ENCODE data around the gene SLC13A3. TPM values are rescaled to one million over a fixed set of nuclear protein-coding genes. Genes with fewer than 3 reads are reported as not detected.

Gene SLC13A3
- polyA plus RNA-seq, 2 of the 4 experiments (the other 2 are of a cell fraction), result 0.19 TPM; not detected in 1

DNA sequence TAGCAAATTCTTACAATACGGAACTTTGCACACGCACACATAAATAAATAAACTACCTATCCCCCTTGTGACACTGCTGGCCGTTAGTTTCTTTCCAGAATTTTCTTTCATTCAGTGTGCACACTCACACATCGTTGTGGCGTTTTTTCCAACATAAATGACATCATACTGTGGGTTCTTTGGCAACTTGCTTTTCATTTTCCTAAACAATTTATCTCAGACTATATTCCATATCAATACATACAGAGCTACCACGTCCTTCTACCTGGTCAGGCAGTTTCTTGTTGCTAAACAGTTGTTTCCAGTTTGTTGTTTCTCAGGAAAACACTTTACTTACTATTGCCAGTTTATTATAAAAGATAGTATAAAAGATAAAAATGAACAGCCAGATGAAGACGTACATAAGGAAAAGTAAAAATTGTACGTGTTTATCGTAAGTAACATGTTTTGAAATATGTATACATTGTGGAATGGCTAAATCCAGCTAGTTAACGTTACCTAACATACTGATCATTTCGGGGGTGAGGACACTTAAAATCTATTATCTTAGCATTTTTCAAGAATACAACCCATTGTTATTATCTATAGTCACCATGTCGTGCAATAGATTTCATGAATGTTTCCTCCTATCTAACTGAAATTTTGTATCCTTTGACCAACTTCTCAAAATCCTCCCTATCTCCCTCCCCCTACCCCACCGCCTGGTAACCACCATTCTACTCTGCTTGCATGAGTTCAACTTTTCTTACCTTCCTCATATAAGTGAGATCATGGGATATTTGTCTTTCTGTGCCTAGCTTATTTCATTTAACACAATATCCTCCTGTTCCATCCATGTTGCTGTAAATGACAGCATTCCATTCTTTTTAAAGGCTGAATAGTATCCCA is 39.2 kb upstream of the SLC13A3 start:
- peak overlapping the region; percentile 81 for H3K27ac ChIP-seq
- POLR2A ChIA-PET, result interaction anchor here (0.6 to 1.4 kb wide), 2 partner anchors 56 to 716 kb away, joined by 4 to 6 read pairs; no protein-coding TSS in a partner anchor
- WGBS (ENCODE audit: missing lambda C conversion rate), result 59% methylated on average over 13 of the region's 13 CpGs
- no peak for FAIRE-seq
- CTCF ChIA-PET, result interaction anchor here (0.5 to 1.6 kb wide), 4 partner anchors 10 to 1256 kb away, joined by 3 to 6 read pairs (median 3); no protein-coding TSS in a partner anchor
- ATAC-seq, result no peak
- peak overlapping the region; percentile 46 for H3K4me3 ChIP-seq
- peak overlapping the region; percentile 87 for H3K4me2 ChIP-seq
- peaks cover 8% of the 10 kb centered on the region; the same call in 1 of the 3 replicates for H3K9me3 ChIP-seq
- no peak for DNase-seq (ENCODE audit: low read depth in 1 of 2, low spot score in 1 of 2)
- TF ChIP-seq, protein P1, sequence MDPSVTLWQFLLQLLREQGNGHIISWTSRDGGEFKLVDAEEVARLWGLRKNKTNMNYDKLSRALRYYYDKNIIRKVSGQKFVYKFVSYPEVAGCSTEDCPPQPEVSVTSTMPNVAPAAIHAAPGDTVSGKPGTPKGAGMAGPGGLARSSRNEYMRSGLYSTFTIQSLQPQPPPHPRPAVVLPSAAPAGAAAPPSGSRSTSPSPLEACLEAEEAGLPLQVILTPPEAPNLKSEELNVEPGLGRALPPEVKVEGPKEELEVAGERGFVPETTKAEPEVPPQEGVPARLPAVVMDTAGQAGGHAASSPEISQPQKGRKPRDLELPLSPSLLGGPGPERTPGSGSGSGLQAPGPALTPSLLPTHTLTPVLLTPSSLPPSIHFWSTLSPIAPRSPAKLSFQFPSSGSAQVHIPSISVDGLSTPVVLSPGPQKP (IDR thresholded peaks at IDR 0.05; ENCODE audit: low read depth, low read length), result no peak
- H3K4me1 ChIP-seq, result peaks cover 14% of the 10 kb centered on the region

DNA sequence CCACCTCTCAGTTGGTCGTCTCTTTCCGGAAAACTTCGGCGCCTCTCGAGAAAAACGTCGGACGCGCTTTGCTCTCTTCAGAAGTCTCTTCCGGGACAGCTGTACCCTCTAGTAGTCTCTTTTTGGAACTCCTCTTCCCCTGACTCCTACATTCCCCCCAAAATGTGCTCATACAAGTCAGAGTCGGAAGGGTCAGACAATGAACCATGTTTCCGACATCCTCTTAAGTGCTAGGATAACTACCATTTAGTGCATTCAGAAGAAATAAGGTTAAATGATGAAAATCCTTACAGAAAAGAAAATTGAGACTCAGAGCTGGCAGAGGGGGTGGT is 38.5 kb upstream of the SLC13A3 start:
- ChIA-PET POLR2A (interaction anchor here (0.6 to 1.4 kb wide), 2 partner anchors 57 to 717 kb away, joined by 4 to 6 read pairs; no protein-coding TSS in a partner anchor), CTCF (interaction anchor here (0.5 to 1.6 kb wide), 2 partner anchors 9 to 1256 kb away, joined by 3 to 6 read pairs; no protein-coding TSS in a partner anchor)
- Histone ChIP-seq H3K4me2 (peak overlapping the region; percentile 87), H3K27ac (peak overlapping the region; percentile 81), H3K9me3 (peaks cover 8% of the 10 kb centered on the region; the same call in 1 of the 3 replicates), H3K4me3 (peak overlapping the region; percentile 46), H3K4me1 (peaks cover 14% of the 10 kb centered on the region)
- peak in 1 of 2 experiments; percentile 4; a peak in 1 of 6 replicates for ATAC-seq
- no peak for FAIRE-seq
- DNase-seq (ENCODE audit: low read depth in 1 of 2, low spot score in 1 of 2), result peak in 1 of 2 experiments; percentile 28
- TF ChIP-seq HOXB13 (CRISPR knock-in tag; IDR thresholded peaks at IDR 0.05; ENCODE audit: low read depth), result no peak
- TF ChIP-seq POLR2A (IDR thresholded peaks at IDR 0.05; ENCODE audit: low read length), result peak; percentile 39
- TF ChIP-seq BHLHE40 (IDR thresholded peaks at IDR 0.05; ENCODE audit: low read depth, low read length), result no peak
- TF ChIP-seq, protein P2, sequence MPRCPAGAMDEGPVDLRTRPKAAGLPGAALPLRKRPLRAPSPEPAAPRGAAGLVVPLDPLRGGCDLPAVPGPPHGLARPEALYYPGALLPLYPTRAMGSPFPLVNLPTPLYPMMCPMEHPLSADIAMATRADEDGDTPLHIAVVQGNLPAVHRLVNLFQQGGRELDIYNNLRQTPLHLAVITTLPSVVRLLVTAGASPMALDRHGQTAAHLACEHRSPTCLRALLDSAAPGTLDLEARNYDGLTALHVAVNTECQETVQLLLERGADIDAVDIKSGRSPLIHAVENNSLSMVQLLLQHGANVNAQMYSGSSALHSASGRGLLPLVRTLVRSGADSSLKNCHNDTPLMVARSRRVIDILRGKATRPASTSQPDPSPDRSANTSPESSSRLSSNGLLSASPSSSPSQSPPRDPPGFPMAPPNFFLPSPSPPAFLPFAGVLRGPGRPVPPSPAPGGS (IDR thresholded peaks at IDR 0.05), result peak; percentile 11; the same call in 1 of the 3 replicates
- TF ChIP-seq CBX2 (IDR thresholded peaks at IDR 0.05; ENCODE audit: borderline replicate concordance, low read depth), result no peak
- TF ChIP-seq JUN (IDR thresholded peaks at IDR 0.05), result peak in 1 of 2 experiments; percentile 40; a peak in 2 of 5 replicates
- WGBS (ENCODE audit: missing lambda C conversion rate), result 1% methylated on average over 12 of the region's 12 CpGs

DNA sequence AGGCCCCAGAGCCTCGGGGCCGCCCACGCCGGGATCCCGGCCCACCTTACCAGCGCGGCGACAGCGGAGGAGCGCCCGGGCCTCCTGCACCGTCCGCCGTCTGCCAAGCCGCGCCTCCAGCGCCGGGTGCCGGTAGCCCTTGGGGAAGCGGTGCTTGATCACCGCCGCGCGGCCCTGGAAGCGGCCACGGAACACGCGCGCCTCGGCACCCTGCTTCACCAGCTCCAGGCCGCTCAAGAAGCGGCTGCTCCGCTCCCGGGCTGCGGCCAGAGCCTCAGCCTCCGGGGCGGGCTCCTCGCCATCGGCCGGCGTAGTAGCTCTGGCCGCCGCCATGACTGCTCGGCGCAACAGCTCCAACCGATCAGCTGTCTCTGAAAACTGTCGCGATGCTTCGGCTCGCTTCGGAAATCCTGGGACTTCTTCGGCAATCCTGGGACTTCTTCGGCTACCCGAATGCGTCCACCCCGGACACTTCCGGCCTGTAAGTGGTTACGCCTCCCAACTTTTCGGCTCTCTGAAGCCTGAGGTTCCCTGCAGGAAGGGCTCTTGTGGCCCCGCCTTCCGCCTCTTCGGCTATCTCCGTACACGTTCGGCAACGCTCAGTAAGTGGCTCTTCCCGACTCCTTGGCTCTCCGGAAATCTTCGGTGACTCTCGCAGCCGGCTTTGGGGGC is 38.0 kb upstream of the SLC13A3 start, which contains the start of gene TP53RK:
Gene TP53RK, minus strand, starts transcription at position 363 of the 672 bp plus-strand sequence. Its CDS starts 30 bp downstream, at position 333.
- ChIA-PET POLR2A (interaction anchor here (0.6 to 1.4 kb wide), 2 partner anchors 58 to 718 kb away, joined by 4 to 6 read pairs; no protein-coding TSS in a partner anchor), CTCF (interaction anchor here (0.5 to 2.3 kb wide), 5 partner anchors 10 to 1255 kb away, joined by 3 to 6 read pairs (median 3); no protein-coding TSS in a partner anchor)
- Histone ChIP-seq H3K4me2 (peak within 1 kb of the TSS; percentile 98), H3K9me3 (peaks cover 8% of the 10 kb centered on the region; the same call in 1 of the 3 replicates), H3K27ac (peak within 1 kb of the TSS; percentile 84 to 94), H3K4me1 (peaks cover 14% of the 10 kb centered on the region), H3K4me3 (peak within 1 kb of the TSS; percentile 55)
- WGBS (ENCODE audit: missing lambda C conversion rate), result 2% methylated on average over 36 of the region's 71 CpGs
- DNase-seq (ENCODE audit: low read depth in 1 of 2, low spot score in 1 of 2) (peak; percentile 98 to 100), FAIRE-seq (peak; percentile 63), ATAC-seq (peak; percentile 97 to 98)
- no peak; the same call in 1 of the 2 replicates for TF ChIP-seq MYC (IDR thresholded peaks at IDR 0.05; ENCODE audit: borderline replicate concordance, low read length)
- peak; percentile 74 for TF ChIP-seq KDM5A (IDR thresholded peaks at IDR 0.05)
- TF ChIP-seq, protein P3, sequence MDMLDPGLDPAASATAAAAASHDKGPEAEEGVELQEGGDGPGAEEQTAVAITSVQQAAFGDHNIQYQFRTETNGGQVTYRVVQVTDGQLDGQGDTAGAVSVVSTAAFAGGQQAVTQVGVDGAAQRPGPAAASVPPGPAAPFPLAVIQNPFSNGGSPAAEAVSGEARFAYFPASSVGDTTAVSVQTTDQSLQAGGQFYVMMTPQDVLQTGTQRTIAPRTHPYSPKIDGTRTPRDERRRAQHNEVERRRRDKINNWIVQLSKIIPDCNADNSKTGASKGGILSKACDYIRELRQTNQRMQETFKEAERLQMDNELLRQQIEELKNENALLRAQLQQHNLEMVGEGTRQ (IDR thresholded peaks at IDR 0.05), result no peak
- TF ChIP-seq HEYL (CRISPR knock-in tag; IDR thresholded peaks at IDR 0.05), result no peak
- no peak for TF ChIP-seq TFCP2L1 (CRISPR knock-in tag; IDR thresholded peaks at IDR 0.05)
- TF ChIP-seq, protein P4, sequence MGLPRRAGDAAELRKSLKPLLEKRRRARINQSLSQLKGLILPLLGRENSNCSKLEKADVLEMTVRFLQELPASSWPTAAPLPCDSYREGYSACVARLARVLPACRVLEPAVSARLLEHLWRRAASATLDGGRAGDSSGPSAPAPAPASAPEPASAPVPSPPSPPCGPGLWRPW (IDR thresholded peaks at IDR 0.05), result no peak
- no peak for TF ChIP-seq HDAC2 (IDR thresholded peaks at IDR 0.05)
- no peak for TF ChIP-seq MAZ (IDR thresholded peaks at IDR 0.05; ENCODE audit: borderline replicate concordance, low read depth, low read length)
- TF ChIP-seq PHF8 (IDR thresholded peaks at IDR 0.05; ENCODE audit: borderline replicate concordance, low read depth), result peak; percentile 99
- TF ChIP-seq JUNB (IDR thresholded peaks at IDR 0.05), result no peak
- no peak for TF ChIP-seq RCOR1 (IDR thresholded peaks at IDR 0.05; ENCODE audit: low read depth, low read length)
- no peak for TF ChIP-seq FOSL2 (IDR thresholded peaks at IDR 0.05)
- TF ChIP-seq FOSL2 (CRISPR knock-in tag; IDR thresholded peaks at IDR 0.05), result no peak
- TF ChIP-seq HOXB13 (CRISPR knock-in tag; IDR thresholded peaks at IDR 0.05; ENCODE audit: low read depth), result no peak
- no peak for TF ChIP-seq FOSB (CRISPR knock-in tag; IDR thresholded peaks at IDR 0.05)
- TF ChIP-seq, protein P5, sequence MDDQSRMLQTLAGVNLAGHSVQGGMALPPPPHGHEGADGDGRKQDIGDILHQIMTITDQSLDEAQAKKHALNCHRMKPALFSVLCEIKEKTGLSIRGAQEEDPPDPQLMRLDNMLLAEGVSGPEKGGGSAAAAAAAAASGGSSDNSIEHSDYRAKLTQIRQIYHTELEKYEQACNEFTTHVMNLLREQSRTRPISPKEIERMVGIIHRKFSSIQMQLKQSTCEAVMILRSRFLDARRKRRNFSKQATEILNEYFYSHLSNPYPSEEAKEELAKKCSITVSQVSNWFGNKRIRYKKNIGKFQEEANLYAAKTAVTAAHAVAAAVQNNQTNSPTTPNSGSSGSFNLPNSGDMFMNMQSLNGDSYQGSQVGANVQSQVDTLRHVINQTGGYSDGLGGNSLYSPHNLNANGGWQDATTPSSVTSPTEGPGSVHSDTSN (IDR thresholded peaks at IDR 0.05), result peak; percentile 58; the same call in 1 of the 2 replicates
- peak; percentile 92 for TF ChIP-seq POLR2A (IDR thresholded peaks at IDR 0.05; ENCODE audit: low read length)
- no peak for TF ChIP-seq MAFK (IDR thresholded peaks at IDR 0.05; ENCODE audit: partially characterized antibody)
- no peak for TF ChIP-seq ZSCAN20 (CRISPR knock-in tag; IDR thresholded peaks at IDR 0.05)
- TF ChIP-seq KDM1A (IDR thresholded peaks at IDR 0.05; ENCODE audit: low read depth), result no peak
- no peak for TF ChIP-seq CEBPB (IDR thresholded peaks at IDR 0.05)
- no peak for TF ChIP-seq RARB (CRISPR knock-in tag; IDR thresholded peaks at IDR 0.05)
- TF ChIP-seq FOXS1 (CRISPR knock-in tag; IDR thresholded peaks at IDR 0.05), result no peak
